Loucy (cell line): ENCODE results near the gene IRF2BP1.

Experiments used
- H2AFZ ChIP-seq: fragments of 200-600 bp; sonication (generic); 2 replicates; pipeline ENCODE4 v1.6.0; 2016; ENCODE audit warnings: antibody characterized with exemption, mild to moderate bottlenecking, low read length, moderate library complexity
- H3F3A ChIP-seq: fragments of 200-600 bp; 2 replicates; pipeline ENCODE4 v1.6.0; 2016; ENCODE audit warnings: antibody characterized with exemption, low read depth, mild to moderate bottlenecking
- H3K27me3 ChIP-seq: fragments of 200-600 bp; sonication (generic); 2 replicates; pipeline ENCODE4 v1.6.1; 2014; ENCODE audit warnings: low read length, mild to moderate bottlenecking; ENCODE audit not compliant: insufficient read depth, poor library complexity, severe bottlenecking
- H3K36me3 ChIP-seq: fragments of 200-600 bp; sonication (generic); 2 replicates; pipeline ENCODE4 v1.6.1; 2016; ENCODE audit warnings: low read length; ENCODE audit not compliant: insufficient read depth
- H3K4me1 ChIP-seq: fragments of 200-600 bp; sonication (generic); 2 replicates; pipeline ENCODE4 v1.5.1; 2014; ENCODE audit warnings: low read length, mild to moderate bottlenecking; ENCODE audit not compliant: insufficient read depth, poor library complexity, severe bottlenecking
- H3K4me2 ChIP-seq: fragments of 200-600 bp; sonication (generic); 2 replicates; pipeline ENCODE4 v1.6.0; 2014; ENCODE audit warnings: antibody characterized with exemption, low read length, low read depth, mild to moderate bottlenecking; ENCODE audit not compliant: poor library complexity, severe bottlenecking
- H3K4me3 ChIP-seq: fragments of 200-600 bp; sonication (generic); 2 replicates; pipeline ENCODE4 v1.5.1; 2014; ENCODE audit warnings: low read length, mild to moderate bottlenecking, mixed read lengths; ENCODE audit not compliant: poor library complexity, severe bottlenecking
- H3K79me2 ChIP-seq: fragments of 200-600 bp; sonication (generic); 2 replicates; pipeline ENCODE4 v1.6.1; 2014; ENCODE audit warnings: low read length; ENCODE audit not compliant: insufficient read depth
- H3K9ac ChIP-seq: fragments of 200-600 bp; sonication (generic); 2 replicates; pipeline ENCODE4 v1.6.0; 2014; ENCODE audit warnings: mild to moderate bottlenecking, low read depth, low read length, moderate library complexity; ENCODE audit not compliant: poor library complexity, severe bottlenecking
- H3K9me2 ChIP-seq: fragments of 200-600 bp; sonication (generic); replicated peaks from 2 replicates; pipeline ENCODE4 v1.6.1; 2016; ENCODE audit warnings: low read depth, low read length, mixed read lengths
- H3K9me3 ChIP-seq: fragments of 200-600 bp; sonication (generic); 2 replicates; pipeline ENCODE4 v1.6.1; 2014; ENCODE audit warnings: mild to moderate bottlenecking, antibody characterized with exemption, low read length, low read depth; ENCODE audit not compliant: insufficient read depth
- H4K20me1 ChIP-seq: fragments of 200-600 bp; sonication (generic); 2 replicates; pipeline ENCODE4 v1.6.0; 2014; ENCODE audit warnings: antibody characterized with exemption, low read length, mild to moderate bottlenecking; ENCODE audit not compliant: insufficient read depth, poor library complexity, severe bottlenecking
- CTCF ChIP-seq: fragments of 200-600 bp; sonication (generic); conservative IDR thresholded peaks from 2 replicates; pipeline ENCODE4 v1.5.1; 2014; ENCODE audit warnings: mild to moderate bottlenecking, antibody characterized with exemption, low read length
- EZH2phosphoT487 ChIP-seq: fragments of 200-600 bp; IDR thresholded peaks from 2 replicates; pipeline ENCODE4 v1.6.1; 2018; ENCODE audit warnings: antibody characterized with exemption, mild to moderate bottlenecking, moderate library complexity, borderline replicate concordance

The IRF2BP1 gene

GRCh38 chr19:45908956-45909355 lies 23.0 kb upstream of the IRF2BP1 start:
- H3K4me3 ChIP-seq = no peak overlapping the region
- TF ChIP-seq CTCF (no peak), EZH2phosphoT487 (no peak)
- H3K4me2 ChIP-seq = no peak overlapping the region
- no peaks in the 10 kb centered on the region for H3K36me3 ChIP-seq
- no peak overlapping the region for H3K9ac ChIP-seq
- H3K9me2 ChIP-seq = no peaks in the 10 kb centered on the region
- no peak overlapping the region for H2AFZ ChIP-seq
- H3K9me3 ChIP-seq = no peaks in the 10 kb centered on the region
- no peaks in the 10 kb centered on the region for H3K4me1 ChIP-seq
- H3K79me2 ChIP-seq = no peaks in the 10 kb centered on the region
- no peaks in the 10 kb centered on the region for H3K27me3 ChIP-seq
- no peaks in the 10 kb centered on the region for H4K20me1 ChIP-seq
- H3F3A ChIP-seq = no peaks in the 10 kb centered on the region

- TF ChIP-seq CTCF = no peak
- peaks cover 5% of the 10 kb centered on the region for H3K4me1 ChIP-seq
- no peak overlapping the region for H3K9ac ChIP-seq
- no peak overlapping the region for H2AFZ ChIP-seq
- no peaks in the 10 kb centered on the region for H3K9me3 ChIP-seq
- no peaks in the 10 kb centered on the region for H3K9me2 ChIP-seq
- H3K79me2 ChIP-seq = peaks cover 11% of the 10 kb centered on the region
- H3K36me3 ChIP-seq = no peaks in the 10 kb centered on the region
- no peak overlapping the region for H3K4me3 ChIP-seq
- no peaks in the 10 kb centered on the region for H4K20me1 ChIP-seq
- H3F3A ChIP-seq = no peaks in the 10 kb centered on the region
- H3K4me2 ChIP-seq = no peak overlapping the region
- no peaks in the 10 kb centered on the region for H3K27me3 ChIP-seq
Measured at GRCh38 chr19:45906221-45906620, 20.3 kb upstream of the IRF2BP1 start.

- peaks cover 23% of the 10 kb centered on the region for H3K79me2 ChIP-seq
- no peak overlapping the region for H3K9ac ChIP-seq
- no peaks in the 10 kb centered on the region for H3K36me3 ChIP-seq
- H3K4me2 ChIP-seq = no peak overlapping the region
- H2AFZ ChIP-seq = no peak overlapping the region
- H3K9me3 ChIP-seq = no peaks in the 10 kb centered on the region
- no peaks in the 10 kb centered on the region for H3K27me3 ChIP-seq
- no peak overlapping the region for H3K4me3 ChIP-seq
- no peaks in the 10 kb centered on the region for H3F3A ChIP-seq
- peaks cover 4% of the 10 kb centered on the region for H4K20me1 ChIP-seq
- peaks cover 5% of the 10 kb centered on the region for H3K4me1 ChIP-seq
- H3K9me2 ChIP-seq = no peaks in the 10 kb centered on the region
- TF ChIP-seq CTCF (no peak), EZH2phosphoT487 (no peak)
Measured at GRCh38 chr19:45905011-45905410, 19.1 kb upstream of the IRF2BP1 start.
